Renal pelvis (tissue), 4 donors: ENCODE results near the gene MUC6. TPM values are rescaled to one million over a fixed set of nuclear protein-coding genes. Genes with fewer than 3 reads are reported as not detected.
"Not testable (repeated sequence)": the region's sequence is repeated elsewhere in the genome, so short reads cannot be mapped to it uniquely, and the experiment has no call there.

Experiments
- DNase-seq: peaks from one replicate; pipeline ENCODE4 v3.0.0-alpha.2; 2013
- polyA plus RNA-seq, 3 donors: library from polyadenylated mRNA; unstranded; fragments of 120-200 nt; gene quantifications; one replicate each; pipeline ENCODE4 v1.2.1, GENCODE V29; 2013; ENCODE audit not compliant: insufficient read length in 3 of 3

The MUC6 gene
- polyA plus RNA-seq, 3 donors, result 25.6 to 35.8 (median 26.2) TPM

DNA sequence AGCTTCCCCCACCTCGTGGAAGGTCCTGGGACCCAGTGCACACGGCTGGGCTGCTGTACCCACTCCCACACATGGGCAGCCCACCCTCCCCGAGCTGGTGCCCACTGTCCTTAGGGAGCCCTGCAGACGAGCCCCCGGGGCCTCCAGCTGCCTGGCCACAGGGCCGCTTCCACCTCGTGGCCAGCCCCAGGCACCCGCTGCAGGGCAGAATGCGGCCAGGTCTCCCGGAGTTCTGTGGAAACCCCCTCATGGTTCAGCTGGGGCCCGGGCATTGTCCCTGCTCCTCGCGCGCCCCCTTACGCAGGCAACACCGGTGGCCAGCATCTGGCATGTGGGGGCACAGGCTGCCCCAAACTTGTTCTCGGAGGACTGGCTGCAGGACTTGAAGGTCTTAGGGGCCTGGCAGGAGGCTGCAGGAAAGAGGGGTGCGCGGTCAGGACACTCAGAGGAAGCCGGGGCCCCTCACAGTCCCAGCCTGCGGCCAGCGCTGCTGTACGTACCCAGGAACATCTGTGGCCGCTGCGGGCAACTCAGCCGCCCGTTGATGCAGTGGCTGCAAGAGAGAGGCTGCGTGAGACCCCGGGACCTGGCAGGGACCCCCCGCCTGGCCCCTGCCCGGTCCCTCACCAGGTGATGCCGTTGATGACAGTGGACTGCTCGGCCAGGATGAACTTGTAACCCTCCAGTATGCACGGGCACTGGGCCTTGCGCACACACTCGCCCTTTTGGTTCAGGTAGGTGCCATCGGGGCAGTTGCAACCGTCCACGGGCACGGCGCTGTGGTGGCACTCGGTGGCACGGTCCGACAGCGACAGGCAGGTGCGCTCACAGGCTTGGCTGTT lies 9.7 kb downstream of the MUC6 start:
- no peak for DNase-seq

DNA sequence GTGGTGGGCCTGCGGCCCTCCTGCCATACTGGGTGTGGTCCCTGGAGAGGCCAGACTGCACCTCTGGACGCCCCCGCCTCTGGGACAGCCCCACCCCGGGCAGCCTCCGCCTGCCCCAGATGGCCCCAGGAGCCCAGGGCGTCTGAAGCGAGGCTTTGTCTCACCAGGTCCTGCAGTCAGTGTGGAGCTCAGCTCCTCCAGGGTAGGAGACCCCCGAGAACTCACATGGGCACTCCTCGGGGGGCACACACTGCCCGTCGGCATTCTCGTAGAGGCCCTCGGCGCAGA lies 10.4 kb downstream of the MUC6 start:
- no peak for DNase-seq

DNA sequence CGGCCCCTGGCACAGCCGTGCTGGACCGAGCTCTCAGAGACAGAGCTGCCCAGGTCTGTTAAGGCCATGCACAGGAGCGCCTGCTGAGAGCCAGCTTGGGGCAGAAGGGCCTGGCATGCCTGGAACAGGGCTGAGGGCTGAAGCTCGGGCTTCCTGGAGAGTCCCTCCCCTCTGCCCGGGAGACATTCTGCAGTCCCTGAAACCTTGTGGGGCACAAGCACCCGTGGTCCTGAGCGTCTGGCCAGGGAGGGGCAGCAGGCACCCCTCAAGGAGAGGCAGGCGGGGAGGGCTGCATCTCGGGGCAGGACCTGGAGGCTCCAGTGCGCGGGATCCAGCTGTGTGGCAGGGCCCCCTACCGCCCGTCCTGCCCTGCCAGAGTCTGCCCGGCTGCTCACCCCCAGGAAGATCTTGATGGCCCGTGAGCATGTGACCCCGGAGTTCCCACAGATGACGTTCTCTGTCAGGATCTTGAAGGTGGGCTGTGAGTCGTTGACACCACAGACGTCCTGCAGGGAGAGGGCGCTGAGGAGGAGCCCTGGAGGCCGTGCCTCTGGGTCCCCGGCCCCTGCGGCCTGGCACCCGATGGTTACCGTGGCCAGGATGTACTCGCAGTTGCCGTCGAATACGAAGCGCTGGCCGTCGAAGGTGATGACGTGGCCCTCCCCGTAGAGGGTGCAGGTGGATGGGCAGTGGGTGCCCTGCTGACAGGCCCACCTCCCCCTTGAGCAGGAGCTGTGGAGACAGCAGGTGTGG lies 10.9 kb downstream of the MUC6 start:
- no peak for DNase-seq

DNA sequence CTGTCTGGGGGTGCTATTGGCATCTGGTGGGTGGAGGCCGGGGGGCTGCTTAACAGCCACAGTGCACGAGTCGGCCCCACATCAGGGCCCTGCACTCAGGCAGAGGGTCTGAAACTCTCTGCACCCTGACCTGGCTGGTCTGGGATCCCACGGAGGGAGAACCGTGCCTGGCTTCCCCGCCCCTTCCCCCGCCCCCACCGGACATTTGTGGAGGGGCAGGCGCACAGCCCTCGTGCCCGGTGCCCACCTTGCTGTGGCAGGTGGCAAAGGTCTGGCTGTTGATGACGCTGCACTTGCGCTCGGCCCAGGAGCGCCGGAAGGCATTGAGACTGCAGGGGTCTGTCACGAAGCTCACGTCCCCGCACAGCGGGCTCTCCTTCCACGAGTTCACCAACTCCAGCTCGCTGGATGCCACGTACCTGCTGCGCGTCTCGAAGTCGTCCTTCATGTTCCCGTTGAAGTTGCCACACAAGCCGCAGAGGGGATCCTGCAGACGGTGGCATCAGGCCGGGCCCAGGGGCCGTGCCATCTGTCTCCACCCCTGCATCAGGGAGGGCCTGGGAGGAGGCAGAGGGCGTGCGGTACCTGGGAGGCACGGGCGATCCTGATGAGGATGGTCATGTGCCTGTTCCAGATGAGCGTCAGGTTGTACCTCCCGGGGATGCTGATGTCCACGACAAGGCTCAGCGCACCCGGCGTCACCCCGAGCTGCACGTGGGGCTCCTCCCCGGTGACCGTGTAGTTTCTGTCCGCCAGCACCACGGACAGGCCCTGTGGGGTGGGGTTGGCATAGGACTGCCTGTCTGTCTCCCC lies 11.7 kb downstream of the MUC6 start:
- no peak for DNase-seq

DNA sequence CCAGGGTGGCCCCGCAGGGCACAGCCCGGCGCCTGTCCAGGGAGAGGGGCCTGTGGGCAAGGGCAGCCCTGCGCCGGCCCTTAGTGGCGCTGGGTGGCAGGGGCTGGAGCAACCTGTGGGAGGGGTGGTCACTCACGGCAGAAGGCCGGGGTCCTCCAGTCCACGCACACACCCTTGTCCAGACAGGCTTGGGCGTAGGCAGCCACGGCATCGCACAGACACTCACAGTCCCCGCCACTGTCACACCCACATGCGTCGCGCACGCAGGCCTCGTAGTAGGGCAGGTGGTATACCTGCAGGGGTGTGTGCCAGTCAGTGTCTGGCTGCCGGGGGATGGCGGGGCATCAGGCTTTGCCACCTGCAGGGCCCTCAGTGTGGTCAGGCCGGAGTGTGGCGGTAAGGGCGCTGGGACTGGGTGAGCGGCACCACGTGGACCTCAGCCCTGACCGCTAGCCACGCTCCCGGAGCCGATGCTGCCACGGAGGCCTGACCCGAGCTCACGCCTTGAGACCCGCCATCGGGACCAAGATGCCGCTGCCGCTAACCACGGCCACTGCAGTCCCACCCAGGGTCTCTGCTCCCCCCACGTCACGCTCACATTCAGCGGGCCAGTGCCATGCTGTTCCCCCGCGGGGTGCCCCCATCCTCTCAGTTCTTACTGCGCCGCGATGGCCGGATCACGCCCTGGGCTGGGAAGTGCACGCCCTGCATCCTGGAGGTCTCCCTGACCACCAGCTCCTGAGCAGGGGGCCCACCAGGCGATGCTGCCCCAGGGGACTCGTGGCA lies 12.5 kb downstream of the MUC6 start:
- DNase-seq, result no peak

DNA sequence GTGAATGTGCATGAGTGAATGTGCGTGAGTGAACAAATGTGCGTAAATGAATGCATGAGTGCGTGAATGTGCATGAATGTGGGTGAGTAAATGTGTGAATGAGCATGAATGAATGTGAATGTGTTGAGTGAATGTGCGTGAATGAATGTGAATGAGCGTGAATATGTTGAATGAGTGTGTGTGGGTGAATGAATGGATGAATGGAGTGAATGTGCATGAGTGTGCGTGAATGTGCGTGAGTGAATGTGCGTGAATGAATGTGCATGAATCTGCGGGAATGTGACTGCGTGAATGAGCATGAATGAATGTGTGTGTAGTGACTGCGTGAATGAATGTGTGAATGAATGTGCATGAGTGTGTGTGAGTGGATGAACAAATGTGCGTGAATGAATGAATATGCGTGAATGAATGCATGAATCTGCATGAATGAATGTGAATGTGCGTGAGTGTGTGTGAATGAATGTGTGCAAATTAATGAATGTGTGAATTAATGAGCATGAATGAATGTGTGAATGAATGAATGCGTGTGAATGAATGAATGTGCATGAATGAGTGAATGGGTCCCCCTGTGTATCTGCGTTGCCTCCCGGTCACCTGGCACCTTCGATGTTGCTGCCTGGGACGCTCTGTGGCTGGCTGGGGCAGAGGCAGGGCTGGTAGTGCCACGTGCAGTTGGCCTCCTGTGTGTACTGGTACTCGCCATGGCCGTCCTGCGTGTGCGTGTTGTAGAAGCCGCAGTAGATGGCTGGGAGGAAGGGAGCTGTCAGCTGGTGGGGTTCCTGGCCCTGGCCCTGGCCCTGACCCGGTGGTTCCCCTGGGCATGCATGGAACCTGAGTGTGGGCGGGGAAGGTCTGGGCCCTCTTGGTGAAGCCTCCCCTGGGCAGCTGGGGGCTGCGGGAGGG lies 13.4 kb downstream of the MUC6 start:
- DNase-seq, result no peak

DNA sequence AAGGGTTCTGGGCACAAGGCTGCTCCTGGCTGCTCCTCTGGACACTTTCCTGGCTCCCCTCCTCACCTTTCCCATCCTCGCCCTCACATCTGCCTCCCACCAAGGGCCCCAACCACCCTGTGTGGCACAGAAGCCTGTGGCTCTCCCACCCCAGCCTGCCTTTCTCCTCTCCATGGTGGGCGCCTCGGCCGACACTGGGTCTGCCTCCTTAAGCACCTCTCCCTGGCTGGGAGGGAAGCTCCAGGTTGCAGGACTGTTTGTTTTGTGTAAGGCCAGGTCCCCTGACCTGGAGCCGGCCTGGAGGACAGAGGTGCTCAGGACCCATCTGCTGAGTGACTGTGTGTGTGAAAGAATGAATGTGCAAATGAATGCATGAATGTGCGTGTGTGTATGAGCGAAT lies 14.1 kb downstream of the MUC6 start:
- no peak for DNase-seq

DNA sequence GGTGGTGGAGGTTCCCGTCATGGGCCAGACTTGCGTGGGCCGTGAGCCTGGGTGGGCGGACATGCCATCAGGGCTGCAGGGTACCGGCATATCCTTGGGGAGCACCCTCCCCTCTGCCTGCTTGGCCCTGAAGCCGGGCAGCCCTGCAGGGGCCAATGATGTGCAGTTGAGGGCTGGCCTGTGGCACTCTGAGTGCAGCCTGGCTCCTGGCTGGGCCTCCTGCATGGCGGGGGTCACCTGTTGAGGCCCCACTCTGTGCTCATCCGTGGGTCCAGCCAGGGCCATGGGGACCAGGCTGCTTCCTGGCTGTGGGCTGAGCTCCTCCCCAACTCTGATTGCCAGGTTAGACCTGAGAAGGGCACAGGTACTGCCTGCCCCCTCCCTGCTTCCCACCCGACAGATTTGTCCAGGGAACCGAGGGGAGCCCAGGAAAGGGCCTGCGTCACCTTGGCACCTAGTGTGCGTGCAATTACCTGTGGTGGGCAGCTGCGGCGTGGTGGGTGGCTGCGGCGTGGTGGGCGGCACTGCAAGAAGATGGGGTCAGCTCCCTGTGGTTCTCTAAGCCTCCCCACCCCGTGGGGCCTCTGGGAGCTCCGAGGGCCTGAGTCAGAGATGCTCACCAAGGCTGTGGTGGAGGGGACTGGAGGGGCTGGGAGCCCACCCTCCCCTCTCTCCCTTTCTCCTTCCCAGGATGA lies 16.2 kb downstream of the MUC6 start:
- no peak for DNase-seq

DNA sequence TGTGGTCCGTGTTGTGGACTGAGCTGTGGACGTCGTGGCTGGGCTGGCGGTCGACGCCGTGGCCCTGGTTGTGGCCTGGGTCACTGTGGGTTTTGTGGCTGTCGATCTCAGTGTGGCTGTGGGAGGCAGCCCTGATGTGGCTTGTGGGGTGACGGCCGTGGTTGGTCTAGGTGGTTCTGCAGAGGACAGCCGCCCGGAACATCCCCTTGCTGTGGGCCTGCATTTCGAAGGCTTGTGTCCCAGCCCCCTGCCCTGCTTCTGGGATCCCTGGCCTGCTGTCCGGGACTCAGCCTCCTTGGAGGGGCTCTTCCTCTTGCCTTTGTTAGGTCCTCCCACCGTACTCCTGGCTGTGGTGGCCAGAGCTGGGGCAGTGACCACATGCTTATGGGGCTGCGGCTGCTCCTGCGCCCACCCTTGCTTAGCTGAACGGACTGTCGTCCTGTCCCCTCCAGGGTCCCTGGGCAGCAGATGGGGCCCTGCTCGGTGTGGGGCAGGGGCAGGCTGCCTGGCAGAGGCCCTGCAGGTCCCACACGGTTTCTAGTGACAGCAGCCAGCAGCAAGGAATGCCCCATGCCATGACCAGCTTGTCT lies 17.1 kb downstream of the MUC6 start:
- DNase-seq, result no peak

DNA sequence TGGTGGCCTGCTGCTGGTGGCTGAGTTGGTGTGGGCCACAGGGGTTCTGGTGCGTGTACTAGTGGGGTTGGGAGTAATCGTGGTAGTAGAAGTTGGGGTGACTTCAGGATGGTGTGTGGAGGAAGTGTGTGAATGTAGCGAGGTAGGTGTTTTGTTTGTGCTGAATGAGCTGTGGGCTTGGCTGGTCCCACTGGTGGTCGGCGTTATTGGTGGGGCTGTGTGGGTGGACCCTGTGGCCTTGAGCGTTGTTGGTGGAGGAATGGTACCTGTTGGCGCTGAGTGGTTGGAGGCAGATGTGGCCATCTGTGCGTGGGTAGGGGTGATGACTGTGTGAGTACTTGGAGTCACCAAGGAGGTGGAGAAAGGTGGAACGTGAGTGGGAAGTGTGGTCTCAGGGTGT lies 18.4 kb downstream of the MUC6 start:
- DNase-seq, result no peak

DNA sequence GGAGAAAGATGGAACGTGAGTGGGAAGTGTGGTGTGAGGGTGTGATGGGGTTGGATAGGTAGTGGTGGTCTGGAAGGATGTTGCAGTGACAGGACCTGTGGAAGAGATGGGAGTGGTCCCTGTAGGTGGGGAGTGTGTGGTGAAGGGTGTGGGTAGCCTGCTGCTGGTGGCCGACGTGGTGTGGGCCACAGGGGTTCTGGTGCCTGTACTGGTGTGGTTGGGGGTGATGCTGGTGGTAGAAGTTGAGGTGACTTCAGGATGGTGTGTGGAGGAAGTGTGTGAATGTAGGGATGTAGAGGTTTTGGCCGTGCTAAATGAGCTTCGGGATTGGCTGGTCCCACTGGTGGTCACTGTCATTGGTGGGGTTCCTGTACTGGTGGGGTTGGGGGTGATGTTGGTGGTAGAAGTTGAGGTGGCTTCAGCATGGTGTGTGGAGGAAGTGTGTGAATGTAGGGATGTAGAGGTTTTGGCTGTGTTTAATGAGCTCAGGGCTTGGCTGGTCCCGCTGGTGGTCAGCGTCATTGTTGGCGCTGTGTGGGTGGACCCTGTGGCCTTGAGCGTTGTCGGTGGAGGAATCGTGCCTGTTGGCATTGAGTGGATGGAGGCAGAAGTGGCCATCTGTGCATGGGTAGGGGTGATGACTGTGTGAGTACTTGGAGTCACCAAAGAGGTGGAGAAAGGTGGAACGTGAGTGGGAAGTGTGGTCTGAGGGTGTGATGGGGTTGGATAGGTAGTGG lies 19.1 kb downstream of the MUC6 start:
- no peak for DNase-seq

DNA sequence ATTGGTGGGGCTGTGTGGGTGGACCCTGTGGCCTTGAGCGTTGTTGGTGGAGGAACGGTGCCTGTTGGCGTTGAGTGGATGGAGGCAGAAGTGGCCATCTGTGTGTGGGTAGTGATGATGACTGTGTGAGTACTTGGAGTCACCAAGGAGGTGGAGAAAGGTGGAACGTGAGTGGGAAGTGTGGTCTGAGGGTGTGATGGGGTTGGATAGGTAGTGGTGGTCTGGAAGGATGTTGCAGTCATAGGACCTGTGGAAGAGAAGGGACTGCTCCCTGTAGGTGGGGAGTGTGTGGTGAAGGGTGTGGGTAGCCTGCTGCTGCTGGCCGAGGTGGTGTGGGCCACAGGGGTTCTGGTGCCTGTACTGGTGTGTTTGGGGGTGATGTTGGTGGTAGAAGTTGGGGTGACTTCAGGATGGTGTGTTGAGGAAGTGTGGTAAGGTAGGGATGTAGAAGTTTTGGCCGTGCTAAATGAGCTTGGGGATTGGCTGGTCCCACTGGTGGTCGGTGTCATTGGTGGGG lies 19.9 kb downstream of the MUC6 start:
- not testable (repeated sequence) for DNase-seq

DNA sequence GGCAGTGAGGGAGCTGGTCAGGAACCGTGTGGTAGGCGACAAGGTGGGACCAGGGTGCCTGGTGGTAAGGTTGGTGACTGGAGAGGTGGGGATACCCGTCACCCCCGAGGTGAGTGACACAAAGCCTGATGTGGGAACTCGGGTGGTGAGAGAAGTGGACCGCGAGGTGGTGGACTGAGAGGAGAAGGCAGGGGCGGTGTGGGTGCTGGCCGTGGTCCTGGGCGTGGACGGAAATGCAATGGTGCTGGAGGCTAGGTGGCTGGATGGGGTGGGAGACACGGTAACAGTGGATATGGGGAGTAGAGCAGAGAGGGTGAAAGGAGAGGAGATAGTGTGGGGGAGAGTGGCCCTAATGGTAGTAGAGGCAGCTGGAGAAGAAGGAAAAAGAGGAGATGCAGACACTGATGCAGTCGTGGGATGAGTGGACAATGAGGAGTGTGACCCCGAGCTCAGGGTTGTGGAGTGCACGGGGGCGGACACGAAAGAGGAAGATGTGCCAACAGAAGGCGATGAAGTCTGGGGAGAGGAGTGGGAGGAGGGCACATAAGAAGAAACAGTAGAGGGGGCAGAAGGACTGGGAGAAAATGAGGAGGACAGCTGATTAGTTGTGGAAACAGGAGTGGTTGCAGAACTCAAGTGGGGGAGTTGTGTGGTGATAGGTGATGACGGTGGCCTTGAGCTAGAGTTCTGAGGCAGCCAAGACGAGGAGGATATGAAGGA lies 20.5 kb downstream of the MUC6 start:
- no peak for DNase-seq

DNA sequence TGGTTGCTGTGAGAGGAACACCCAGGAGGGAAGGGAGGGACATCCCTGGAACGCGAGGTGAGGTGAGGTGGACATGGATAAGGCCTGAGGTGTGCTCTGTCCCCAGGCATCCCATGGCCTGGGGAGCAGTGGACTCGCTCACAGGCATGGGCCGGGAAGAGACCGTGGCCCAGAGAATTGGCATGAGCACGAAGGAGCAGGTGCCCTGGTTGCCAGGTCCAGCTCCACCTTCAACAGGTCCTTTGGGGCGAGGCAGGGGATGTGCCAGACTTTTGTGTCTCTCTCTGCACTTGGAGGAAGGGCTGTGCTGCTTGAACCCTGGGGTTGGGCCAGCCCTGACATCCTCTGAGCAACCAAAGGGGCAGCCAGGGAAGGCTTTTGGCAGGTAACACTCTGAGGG lies 21.5 kb downstream of the MUC6 start:
- no peak for DNase-seq

DNA sequence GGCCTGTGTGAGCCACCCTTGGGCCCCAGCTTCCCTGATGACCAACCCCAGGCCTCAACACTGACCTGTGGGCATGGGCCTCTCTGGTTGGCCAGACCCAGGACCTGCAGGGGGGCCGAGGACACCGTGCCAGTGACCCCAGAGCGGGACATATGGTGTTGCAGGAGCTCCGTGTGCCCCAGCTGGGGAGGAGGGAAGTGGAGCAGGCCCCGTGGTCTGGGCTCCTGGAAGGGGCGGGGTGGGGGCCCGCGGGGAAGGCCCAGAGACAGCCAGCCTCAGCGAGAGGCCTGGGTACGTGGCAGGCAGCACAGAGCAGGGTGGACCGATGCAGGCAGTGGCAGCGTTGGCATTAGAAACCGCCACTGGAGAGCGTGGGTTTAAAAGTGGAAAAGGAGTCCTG lies 22.2 kb downstream of the MUC6 start:
- DNase-seq, result no peak

DNA sequence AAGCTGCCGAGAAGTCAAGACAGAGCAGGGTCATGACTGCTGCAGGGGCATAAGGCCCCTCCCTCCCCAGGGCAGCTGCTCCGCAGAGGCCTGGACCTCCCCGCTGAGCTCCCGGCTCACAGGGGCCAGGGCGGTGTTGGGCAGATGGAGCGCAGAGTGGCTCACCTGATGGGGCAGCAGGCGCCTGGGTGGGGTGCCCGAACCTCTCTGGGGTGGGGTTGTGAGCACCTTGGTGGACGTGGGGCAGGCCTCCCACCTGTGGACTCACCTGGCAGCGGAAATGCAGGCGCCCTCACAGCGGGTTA lies 22.9 kb downstream of the MUC6 start:
- no peak for DNase-seq

DNA sequence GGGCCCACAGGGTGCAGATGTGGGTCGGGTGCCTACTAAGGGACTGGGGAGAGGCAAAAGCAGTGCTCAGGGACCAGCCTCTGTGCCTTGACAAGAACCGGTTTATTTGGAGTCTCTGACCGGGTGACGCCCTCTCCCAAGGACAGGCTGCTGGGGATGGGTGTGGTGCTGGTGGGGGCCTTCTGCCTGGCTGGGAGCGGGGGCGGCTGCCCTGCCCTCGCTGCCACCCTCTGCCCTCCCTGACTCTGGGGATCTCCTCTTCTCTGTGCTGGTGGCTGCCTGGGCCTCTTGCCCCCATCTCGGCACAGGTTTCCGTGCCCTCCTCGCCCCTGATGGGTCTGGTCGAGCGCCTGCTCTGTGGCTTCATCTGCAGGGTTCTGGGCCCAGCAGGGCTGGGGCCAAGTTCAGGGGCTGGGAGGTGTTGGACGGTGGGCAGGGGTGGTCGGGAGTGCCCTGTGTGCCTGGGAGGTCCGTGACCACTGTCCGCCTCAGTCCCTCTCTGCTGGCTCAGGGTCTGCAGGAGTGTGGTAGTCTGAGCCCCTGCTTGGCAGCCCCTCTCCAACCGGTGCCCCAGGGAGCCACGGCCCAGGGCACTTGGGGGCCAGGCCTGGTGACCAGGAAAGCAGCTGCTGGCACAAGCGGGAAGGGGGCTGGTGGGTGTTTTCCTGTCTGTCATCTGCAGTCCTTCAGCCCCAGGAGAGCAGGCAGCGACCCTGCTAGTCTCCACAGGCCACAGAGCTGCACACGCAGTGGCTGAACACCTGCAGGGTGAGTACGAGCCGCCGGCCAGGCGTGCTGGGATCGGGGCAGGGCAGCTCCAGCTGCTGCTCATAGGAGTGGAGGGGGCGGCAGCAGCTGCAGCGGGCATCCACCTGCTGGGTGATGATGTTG lies 23.5 kb downstream of the MUC6 start:
- no peak for DNase-seq
